DND-41 (cell line): Measurements from ENCODE around the gene DPEP3.
A peak's percentile ranks its signal among the peaks of the same experiment; 100 is the strongest.

Experiments
- ATAC-seq: fragments of 200-7000 bp; cut with Tn5 transposase; 3 replicates; pipeline ENCODE4 v1.9.1; 2021; ENCODE audit warnings: low read depth; ENCODE audit not compliant: insufficient read depth
- DNase-seq: peaks from one replicate; pipeline ENCODE4 v3.0.0-alpha.2; 2020
- H2AFZ ChIP-seq: 2 replicates; pipeline ENCODE4 v1.6.0; 2012; ENCODE audit warnings: low read depth, low read length
- H3K27ac ChIP-seq: 2 replicates; pipeline ENCODE4 v1.5.1; 2012; ENCODE audit warnings: low read length, inconsistent platforms
- H3K27me3 ChIP-seq: fragments of 200-600 bp; sonication (generic); 2 replicates; pipeline ENCODE4 v1.6.0; 2012; ENCODE audit warnings: low read length, mild to moderate bottlenecking, inconsistent platforms; ENCODE audit not compliant: insufficient read depth, poor library complexity
- H3K36me3 ChIP-seq: 2 replicates; pipeline ENCODE4 v1.5.1; 2012; ENCODE audit warnings: low read length, inconsistent platforms; ENCODE audit not compliant: insufficient read depth
- H3K4me1 ChIP-seq: 2 replicates; pipeline ENCODE4 v1.5.1; 2012; ENCODE audit warnings: mild to moderate bottlenecking, low read length; ENCODE audit not compliant: insufficient read depth
- H3K4me2 ChIP-seq: 2 replicates; pipeline ENCODE4 v1.6.0; 2012; ENCODE audit warnings: mild to moderate bottlenecking, moderate library complexity, low read length, inconsistent platforms; ENCODE audit not compliant: insufficient read depth
- H3K4me3 ChIP-seq, 2 experiments: fragments of 200-600 bp in 1 of 2; shearing (Covaris generic) in 1 of 2; 2 replicates each; pipeline ENCODE4 v1.5.1; 2012 to 2016; ENCODE audit warnings: inconsistent platforms in 2 of 2, low read length in 2 of 2, mild to moderate bottlenecking in 2 of 2, low read depth in 1 of 2, moderate library complexity in 1 of 2
- H3K79me2 ChIP-seq: 2 replicates; pipeline ENCODE4 v1.6.0; 2012; ENCODE audit warnings: low read length, inconsistent platforms; ENCODE audit not compliant: insufficient read depth
- H3K9ac ChIP-seq: 2 replicates; pipeline ENCODE4 v1.6.0; 2012; ENCODE audit warnings: low read depth, mild to moderate bottlenecking, inconsistent platforms, low read length, moderate library complexity
- H3K9me3 ChIP-seq: 2 replicates; pipeline ENCODE4 v1.5.1; 2012; ENCODE audit warnings: low read length, moderate library complexity, mild to moderate bottlenecking, inconsistent platforms; ENCODE audit not compliant: insufficient read depth, severe bottlenecking
- H4K20me1 ChIP-seq: 2 replicates; pipeline ENCODE4 v1.6.0; 2012; ENCODE audit warnings: low read length; ENCODE audit not compliant: insufficient read depth
- EZH2 ChIP-seq: IDR thresholded peaks from 3 replicates; pipeline ENCODE4 v1.6.1; 2012; ENCODE audit warnings: borderline replicate concordance, low read depth, mild to moderate bottlenecking, moderate library complexity, low read length, inconsistent platforms; ENCODE audit not compliant: severe bottlenecking
- TF ChIP-seq, protein P1 (sequence below): IDR thresholded peaks from 2 replicates; pipeline ENCODE4 v1.5.1; 2012; ENCODE audit warnings: borderline replicate concordance, low read length, moderate library complexity, mild to moderate bottlenecking; ENCODE audit not compliant: poor library complexity, severe bottlenecking; ENCODE audit errors: extremely low read depth

Gene DPEP3

GRCh38 chr16:67943256-67943618 is 37.1 kb downstream of the DPEP3 start:
- H3K36me3 ChIP-seq = peaks cover 77% of the 10 kb centered on the region

DNA sequence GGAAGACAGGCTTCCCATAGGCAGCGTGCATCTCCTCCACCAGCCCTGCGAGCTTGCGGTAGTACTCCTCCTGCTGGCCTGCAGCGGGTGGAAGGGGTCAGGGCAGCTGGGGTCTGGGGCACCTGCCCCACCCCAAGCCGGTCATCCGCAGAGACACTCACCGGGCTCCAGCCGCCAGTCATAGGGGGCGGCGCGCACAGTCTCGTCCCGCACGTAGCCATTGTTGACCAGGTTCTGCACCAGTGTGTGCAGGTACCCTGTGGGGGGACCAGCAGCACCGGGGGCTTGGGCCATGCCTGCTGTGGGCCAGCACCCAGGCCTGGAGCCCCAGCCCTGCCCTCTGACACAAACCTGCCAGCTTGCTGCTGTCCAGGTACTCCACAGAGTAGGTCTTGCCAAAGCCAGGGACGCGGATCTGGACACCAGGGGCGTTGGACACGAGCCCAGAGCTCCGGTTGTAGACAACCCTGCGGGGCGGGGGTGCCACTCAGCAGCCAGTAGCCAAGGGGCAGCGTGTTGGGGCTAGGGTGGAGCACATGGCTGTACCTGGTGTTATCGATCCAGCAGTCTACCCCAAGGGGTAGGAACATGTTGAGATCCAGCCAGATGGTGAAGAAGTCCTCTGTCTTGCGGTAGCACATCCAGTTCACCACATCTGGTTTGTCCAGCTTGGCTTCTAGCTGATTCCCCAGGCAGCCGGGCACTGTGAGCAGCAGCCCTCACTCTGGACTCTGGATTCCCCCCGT is 37.6 kb downstream of the DPEP3 start:
- Histone ChIP-seq H3K4me2 (no peak overlapping the region), H3K27me3 (no peaks in the 10 kb centered on the region), H4K20me1 (no peaks in the 10 kb centered on the region), H3K9me3 (no peaks in the 10 kb centered on the region), H3K4me3 (no peak overlapping the region), H3K4me1 (peaks cover 2% of the 10 kb centered on the region; the same call in 1 of the 2 replicates), H3K27ac (no peak overlapping the region), H3K79me2 (no peaks in the 10 kb centered on the region), H3K9ac (no peak overlapping the region), H3K36me3 (peaks cover 72% of the 10 kb centered on the region), H2AFZ (no peak overlapping the region)
- no peak for DNase-seq
- no peak for TF ChIP-seq EZH2
- TF ChIP-seq, protein P1, sequence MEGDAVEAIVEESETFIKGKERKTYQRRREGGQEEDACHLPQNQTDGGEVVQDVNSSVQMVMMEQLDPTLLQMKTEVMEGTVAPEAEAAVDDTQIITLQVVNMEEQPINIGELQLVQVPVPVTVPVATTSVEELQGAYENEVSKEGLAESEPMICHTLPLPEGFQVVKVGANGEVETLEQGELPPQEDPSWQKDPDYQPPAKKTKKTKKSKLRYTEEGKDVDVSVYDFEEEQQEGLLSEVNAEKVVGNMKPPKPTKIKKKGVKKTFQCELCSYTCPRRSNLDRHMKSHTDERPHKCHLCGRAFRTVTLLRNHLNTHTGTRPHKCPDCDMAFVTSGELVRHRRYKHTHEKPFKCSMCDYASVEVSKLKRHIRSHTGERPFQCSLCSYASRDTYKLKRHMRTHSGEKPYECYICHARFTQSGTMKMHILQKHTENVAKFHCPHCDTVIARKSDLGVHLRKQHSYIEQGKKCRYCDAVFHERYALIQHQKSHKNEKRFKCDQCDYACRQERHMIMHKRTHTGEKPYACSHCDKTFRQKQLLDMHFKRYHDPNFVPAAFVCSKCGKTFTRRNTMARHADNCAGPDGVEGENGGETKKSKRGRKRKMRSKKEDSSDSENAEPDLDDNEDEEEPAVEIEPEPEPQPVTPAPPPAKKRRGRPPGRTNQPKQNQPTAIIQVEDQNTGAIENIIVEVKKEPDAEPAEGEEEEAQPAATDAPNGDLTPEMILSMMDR = no peak
- ATAC-seq = peak; percentile 2; the same call in 1 of the 3 replicates

More at GRCh38 chr16:67943256-67943618, 37.1 kb downstream of the DPEP3 start:
- Histone ChIP-seq H3K4me1 (no peaks in the 10 kb centered on the region), H3K27ac (no peak overlapping the region), H3K79me2 (no peaks in the 10 kb centered on the region), H3K4me3 (no peak overlapping the region), H2AFZ (no peak overlapping the region), H3K9me3 (no peaks in the 10 kb centered on the region), H3K4me2 (no peak overlapping the region), H3K9ac (no peak overlapping the region), H3K27me3 (no peaks in the 10 kb centered on the region), H4K20me1 (no peaks in the 10 kb centered on the region)
- ATAC-seq (no peak), DNase-seq (no peak)
- TF ChIP-seq EZH2 = no peak
- TF ChIP-seq, protein P1 = no peak

GRCh38 chr16:67942200-67942509 is 38.1 kb downstream of the DPEP3 start:
- H3K4me3 ChIP-seq = no peak overlapping the region
- H4K20me1 ChIP-seq = no peaks in the 10 kb centered on the region
- H3K27ac ChIP-seq = no peak overlapping the region
- DNase-seq (peak; percentile 46), ATAC-seq (peak; percentile 62)
- H3K27me3 ChIP-seq = no peaks in the 10 kb centered on the region
- peaks cover 4% of the 10 kb centered on the region for H3K79me2 ChIP-seq
- H2AFZ ChIP-seq = no peak overlapping the region
- H3K4me1 ChIP-seq = peaks cover 8% of the 10 kb centered on the region
- H3K9me3 ChIP-seq = no peaks in the 10 kb centered on the region
- H3K4me2 ChIP-seq = no peak overlapping the region
- no peak overlapping the region for H3K9ac ChIP-seq
- TF ChIP-seq EZH2 = no peak
- TF ChIP-seq, protein P1 = peak; percentile 77
- H3K36me3 ChIP-seq = peaks cover 67% of the 10 kb centered on the region
